Epithelial cell of esophagus (primary cell): ENCODE measurements around the gene TRAPPC12.

Experiments
- DNase-seq: peaks from one replicate; pipeline ENCODE4 v3.0.0; 2010; ENCODE audit warnings: low read depth
- H3K4me3 ChIP-seq: 2 replicates; pipeline ENCODE4 v1.5.1; 2011; ENCODE audit warnings: mild to moderate bottlenecking, low read length, control low read depth
- CTCF ChIP-seq: IDR thresholded peaks from 2 replicates; pipeline ENCODE4 v1.5.1; 2011; ENCODE audit warnings: low read depth, mild to moderate bottlenecking, low read length, control low read depth, inconsistent platforms; ENCODE audit not compliant: insufficient read depth; ENCODE audit errors: missing control alignments

TRAPPC12 gene

GRCh38 chr2:3341336-3341735 is 38.2 kb upstream of the TRAPPC12 start:
- TF ChIP-seq CTCF = no peak
- no peak for DNase-seq
- no peak overlapping the region for H3K4me3 ChIP-seq

DNA sequence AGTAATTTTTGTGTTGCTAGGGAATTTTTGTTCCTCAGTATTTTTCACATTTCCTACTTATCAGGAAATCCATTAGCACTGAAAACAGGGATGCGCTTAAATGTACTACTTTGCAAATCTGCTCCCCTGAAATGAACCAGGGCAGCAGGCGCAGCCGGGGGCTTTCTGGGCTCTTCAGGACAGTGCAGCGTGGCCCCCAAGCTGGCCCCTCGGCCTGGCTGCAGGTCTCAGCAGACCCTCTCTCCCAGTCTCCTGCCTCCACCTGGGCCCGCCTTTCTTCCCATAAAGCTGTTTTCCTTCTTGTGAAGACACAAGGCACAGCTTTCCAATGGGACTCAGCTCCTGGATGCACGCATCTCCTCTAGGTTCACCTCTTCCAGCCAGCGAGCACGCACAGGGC is 37.2 kb upstream of the TRAPPC12 start:
- DNase-seq = no peak
- H3K4me3 ChIP-seq = no peak overlapping the region
- TF ChIP-seq CTCF = no peak

- DNase-seq = no peak
- no peak overlapping the region for H3K4me3 ChIP-seq
- TF ChIP-seq CTCF = no peak
Measured at GRCh38 chr2:3343012-3343411, 36.5 kb upstream of the TRAPPC12 start.

GRCh38 chr2:3344897-3345296 is 34.6 kb upstream of the TRAPPC12 start:
- DNase-seq = no peak
- no peak overlapping the region for H3K4me3 ChIP-seq
- TF ChIP-seq CTCF = no peak

DNA sequence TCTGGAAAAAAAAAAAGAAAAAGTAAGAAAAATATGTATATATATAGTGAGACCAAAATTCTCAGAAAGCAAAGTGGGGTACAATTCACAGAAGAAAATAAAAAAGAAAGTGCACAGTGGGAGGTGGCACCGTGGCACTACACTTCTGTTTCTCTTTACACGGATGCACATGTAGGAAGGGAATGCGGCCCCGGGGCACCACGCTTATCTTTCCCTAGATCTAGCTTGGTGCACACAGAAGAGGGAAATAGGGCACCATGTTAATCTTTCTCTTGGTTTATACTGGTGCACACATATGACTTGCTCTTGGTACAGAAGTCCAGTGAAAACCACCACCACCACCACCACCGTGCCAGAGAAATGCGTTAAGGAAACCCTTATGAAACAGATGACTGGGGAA is 33.9 kb upstream of the TRAPPC12 start:
- no peak for TF ChIP-seq CTCF
- DNase-seq = no peak

GRCh38 chr2:3348767-3349166 is 30.7 kb upstream of the TRAPPC12 start:
- DNase-seq = peak; percentile 6
- peak overlapping the region; percentile 3 for H3K4me3 ChIP-seq
- no peak for TF ChIP-seq CTCF

More for the DNA sequence above, 33.9 kb upstream of the TRAPPC12 start:
- no peak overlapping the region for H3K4me3 ChIP-seq

- TF ChIP-seq CTCF = no peak
- DNase-seq = peak; percentile 50
- H3K4me3 ChIP-seq = peak overlapping the region; percentile 3
Measured at GRCh38 chr2:3349211-3349693, 30.2 kb upstream of the TRAPPC12 start.
